Measurements from ENCODE around the gene CD109.

DNA sequence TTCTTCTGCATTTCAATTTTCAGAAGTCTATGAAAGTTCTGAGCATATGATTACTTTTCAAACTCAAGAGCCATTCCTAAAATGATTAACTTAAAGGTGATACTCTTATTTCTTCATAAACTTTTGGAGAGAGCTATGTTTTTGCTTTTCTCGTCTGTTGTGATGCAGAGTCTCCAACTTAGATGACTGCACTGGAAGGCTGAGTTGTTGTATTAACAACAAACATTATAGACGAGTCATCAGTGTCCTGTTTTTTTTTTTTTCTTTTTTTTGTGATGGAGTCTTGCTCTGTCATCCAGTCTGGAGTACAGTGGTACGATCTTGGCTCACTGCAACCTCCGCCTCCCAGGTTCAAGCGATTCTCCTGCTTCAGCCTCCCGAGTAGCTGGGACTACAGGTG is 101.9 kb downstream of the CD109 start:
- TF ChIP-seq CTCF (IDR thresholded peaks at IDR 0.05 in 4 of 5, conservative IDR thresholded peaks at IDR 0.05 in 1 of 5) = no peak
- TF ChIP-seq POLR2A (IDR thresholded peaks at IDR 0.05) = no peak

Data from gastrocnemius medialis (tissue), 4 donors.